NCI-H2227 (cell line): ENCODE measurements around the gene TREH.
A peak's percentile ranks its signal among the peaks of the same experiment; 100 is the strongest.
"Not testable (repeated sequence)": the region's sequence is repeated elsewhere in the genome, so short reads cannot be mapped to it uniquely, and the experiment has no call there.

Experiments
- DNase-seq: peaks from one replicate; lab custom pipeline; 2025; ENCODE audit not compliant: unreplicated experiment; lab: John Stamatoyannopoulos, UW

The TREH gene, protein sequence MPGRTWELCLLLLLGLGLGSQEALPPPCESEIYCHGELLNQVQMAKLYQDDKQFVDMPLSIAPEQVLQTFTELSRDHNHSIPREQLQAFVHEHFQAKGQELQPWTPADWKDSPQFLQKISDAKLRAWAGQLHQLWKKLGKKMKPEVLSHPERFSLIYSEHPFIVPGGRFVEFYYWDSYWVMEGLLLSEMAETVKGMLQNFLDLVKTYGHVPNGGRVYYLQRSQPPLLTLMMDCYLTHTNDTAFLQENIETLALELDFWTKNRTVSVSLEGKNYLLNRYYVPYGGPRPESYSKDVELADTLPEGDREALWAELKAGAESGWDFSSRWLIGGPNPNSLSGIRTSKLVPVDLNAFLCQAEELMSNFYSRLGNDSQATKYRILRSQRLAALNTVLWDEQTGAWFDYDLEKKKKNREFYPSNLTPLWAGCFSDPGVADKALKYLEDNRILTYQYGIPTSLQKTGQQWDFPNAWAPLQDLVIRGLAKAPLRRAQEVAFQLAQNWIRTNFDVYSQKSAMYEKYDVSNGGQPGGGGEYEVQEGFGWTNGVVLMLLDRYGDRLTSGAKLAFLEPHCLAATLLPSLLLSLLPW

DNA sequence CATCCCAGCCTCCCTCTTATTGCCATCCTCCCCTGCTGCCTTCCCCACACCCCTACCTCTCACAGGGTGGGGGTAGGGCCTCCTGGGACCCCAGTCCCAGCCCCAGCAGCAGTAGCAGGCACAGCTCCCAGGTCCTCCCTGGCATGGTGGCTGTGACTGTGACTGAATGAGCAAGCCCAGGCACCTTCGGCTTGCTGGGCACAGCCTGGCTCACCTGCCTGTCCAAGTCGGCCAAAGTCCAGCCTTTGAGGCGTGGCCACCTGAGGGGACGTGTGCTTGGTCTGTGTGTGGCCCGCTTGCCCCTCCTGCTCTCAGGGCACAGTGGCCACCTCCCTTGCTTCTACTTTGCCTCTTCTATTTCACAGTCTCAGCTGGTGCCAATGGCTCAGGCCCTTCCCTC, at the start of gene TREH:
TSS of gene TREH (minus strand) at position 168 of the 400 bp plus-strand sequence. CDS start at position 145, 23 bp downstream.
- no peak for DNase-seq

DNA sequence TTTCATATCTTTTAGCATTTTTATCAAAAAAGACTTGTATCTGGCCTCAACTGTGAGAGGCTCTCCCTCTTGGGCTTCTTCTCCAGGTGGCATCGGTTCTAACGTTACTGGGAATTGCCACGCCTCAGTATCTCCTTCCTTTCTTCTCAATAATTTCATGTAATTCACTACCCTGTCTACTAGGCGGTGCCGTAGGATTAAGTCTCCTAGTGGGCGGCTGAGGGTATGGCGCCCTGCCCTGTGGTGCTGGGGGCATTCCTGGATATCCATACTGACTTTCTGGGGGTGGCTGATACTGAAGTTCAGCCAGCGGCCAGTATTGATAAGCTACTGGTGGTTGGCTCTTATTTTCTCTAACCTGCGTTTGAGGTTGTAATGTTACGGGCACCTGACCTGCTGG, 48.7 kb upstream of the TREH start:
- DNase-seq = not testable (repeated sequence)

DNA sequence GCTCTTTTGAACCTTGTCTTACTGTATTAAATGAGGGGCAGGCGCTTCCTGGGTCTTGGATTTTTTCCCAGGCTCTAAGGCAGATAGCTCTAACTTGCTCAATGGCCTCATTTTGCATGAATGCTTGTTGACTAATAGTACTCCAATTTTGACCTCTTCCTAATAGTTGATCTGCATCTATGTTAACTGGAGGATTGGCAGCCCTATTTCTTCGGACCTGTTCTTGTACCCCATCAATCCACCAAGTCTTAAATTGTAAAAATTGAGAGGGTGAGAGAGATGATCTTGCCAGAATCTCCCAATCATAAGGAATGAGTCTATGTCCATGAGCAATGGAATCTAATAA, 48.2 kb upstream of the TREH start:
- DNase-seq = not testable (repeated sequence)

DNA sequence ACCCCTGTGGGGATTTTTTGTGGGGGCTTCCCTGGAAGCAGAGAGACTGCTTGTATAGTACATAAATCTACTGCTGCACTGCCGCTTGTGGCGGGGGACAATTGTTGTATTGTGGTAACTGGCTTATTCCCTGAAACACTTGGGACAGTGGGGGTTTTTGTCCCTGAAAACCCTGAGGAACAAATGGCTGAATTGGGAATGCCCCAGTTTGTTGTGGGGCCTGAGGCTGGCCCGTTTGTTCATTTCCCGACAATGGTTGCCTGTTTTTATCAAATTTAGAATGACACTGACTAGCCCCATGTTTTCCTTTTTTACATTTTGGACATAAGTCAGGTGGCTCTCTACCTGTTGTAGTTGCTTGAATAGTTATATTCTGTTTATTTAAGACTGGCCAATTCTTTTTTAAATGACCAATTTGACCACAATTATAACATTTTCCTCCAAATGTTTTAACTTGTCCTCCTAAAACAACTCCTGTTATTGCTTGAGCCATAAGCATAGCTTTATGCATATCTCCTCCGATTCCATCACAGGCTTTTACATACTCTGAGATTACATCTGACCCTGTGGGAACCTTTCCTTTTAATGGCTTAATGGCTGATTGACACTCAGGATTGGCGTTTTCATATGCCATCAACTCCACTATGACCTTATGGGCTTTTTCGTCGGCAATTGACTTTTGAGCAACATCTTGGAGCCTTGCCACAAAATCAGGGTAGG, 47.7 kb upstream of the TREH start:
- DNase-seq = not testable (repeated sequence)

DNA sequence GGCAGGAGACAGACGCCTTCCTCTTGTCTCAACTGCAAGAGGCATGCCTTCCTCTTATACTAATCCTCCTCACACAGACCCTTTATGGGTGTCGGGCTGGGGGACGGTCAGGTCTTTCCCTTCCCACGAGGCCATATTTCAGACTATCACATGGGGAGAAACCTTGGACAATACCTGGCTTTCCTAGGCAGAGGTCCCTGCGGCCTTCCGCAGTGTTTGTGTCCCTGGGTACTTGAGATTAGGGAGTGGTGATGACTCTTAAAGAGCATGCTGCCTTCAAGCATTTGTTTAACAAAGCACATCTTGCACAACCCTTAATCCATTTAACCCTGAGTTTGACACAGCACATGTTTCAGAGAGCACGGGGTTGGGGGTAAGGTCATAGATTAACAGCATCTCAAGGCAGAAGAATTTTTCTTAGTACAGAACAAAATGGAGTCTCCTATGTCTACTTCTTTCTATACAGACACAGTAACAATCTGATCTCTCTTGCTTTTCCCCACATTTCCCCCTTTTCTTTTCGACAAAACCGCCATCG, 42.1 kb upstream of the TREH start:
- DNase-seq = not testable (repeated sequence)

DNA sequence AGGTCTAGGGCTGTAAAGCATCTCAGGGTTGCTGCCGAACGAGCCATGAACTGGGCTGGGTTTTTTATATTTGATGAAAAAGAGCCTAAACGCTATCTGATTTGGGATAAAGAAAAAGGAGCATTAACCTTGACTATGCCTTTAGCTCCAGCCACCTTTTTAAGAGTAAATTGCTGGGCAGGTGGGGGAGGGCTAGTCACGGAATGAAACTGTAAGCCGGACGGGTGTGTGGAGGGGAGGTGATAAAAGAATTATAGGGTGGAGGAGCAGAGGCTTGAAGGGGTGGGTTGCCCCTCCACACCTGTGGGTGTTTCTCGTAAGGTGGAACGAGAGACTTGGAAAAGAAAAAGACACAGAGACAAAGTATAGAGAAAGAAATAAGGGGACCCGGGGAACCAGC, 41.3 kb upstream of the TREH start:
- DNase-seq = not testable (repeated sequence)

DNA sequence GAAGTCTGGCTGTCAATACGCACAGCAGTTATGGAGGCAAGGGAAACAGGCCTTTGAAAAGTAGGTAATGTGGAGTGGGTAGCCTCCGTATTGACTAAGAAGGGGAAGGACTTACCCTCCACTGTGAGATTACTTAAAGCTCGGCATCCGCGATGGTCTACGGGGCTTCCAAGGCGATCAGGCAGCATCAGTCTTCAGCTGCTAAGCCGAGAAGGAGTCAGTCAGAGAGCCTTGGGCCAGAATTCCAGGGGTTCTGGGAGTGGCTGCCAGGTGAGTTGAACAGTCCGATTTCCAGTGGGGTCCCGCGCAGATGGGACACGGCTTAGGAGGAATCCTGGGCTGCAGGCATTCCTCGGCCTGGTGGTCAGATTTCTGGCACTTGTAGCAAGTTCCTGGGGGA, 40.6 kb upstream of the TREH start:
- DNase-seq = not testable (repeated sequence)

DNA sequence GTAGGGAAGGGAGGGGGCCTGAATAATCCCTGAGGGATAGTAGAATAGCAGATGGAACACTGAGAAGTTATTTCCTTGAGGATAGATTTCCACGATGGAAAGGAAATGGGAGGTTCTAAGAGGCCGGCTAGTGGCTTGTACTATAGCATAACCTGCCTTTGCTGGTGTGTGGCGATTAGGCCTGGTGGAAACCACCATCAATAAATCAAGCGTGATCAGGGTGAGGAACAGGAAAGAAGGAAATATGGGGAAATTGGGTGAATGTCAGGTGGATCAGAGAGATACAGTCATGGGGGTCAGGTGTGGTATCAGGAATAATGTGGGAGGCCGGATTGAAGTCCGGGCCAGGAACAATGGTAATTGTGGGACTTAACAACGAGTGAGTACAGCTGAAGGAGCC, 39.1 kb upstream of the TREH start:
- not testable (repeated sequence) for DNase-seq

DNA sequence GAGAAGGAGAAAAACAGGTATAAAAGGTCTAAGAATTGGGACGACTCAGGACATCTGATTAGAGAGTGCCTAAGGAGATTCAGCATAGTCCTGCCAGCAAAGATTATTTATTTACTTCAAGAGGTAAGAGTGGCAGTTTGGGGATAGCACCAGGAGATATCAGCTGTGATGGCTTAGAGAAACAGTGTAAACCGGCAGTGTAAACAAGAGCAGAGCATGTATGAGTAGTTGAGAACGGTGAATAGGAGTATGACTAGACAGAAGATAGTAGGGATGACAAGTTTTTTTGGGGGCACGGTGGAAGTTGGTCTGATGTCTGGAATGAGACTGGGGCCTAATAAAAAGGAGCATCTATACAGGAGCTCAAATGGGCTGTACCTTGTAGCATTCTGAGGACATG, 38.3 kb upstream of the TREH start:
- not testable (repeated sequence) for DNase-seq

DNA sequence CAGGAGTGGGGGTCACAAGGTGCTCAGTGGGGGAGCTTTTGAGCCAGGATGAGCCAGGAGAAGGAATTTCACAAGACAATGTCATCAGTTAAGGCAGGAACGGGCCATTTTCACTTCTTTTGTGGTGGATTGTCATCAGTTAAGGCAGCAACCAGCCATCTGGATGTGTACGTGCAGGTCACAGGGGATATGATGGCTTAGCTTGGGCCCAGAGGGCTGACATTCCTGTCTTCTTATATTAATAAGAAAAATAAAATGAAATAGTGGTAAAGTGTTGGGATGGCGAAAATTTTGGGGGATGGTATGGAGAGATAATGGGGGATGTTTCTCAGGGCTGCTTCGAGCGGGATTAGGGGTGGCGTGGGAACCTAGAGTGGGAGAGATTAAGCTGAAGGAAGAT, 37.8 kb upstream of the TREH start:
- not testable (repeated sequence) for DNase-seq

DNA sequence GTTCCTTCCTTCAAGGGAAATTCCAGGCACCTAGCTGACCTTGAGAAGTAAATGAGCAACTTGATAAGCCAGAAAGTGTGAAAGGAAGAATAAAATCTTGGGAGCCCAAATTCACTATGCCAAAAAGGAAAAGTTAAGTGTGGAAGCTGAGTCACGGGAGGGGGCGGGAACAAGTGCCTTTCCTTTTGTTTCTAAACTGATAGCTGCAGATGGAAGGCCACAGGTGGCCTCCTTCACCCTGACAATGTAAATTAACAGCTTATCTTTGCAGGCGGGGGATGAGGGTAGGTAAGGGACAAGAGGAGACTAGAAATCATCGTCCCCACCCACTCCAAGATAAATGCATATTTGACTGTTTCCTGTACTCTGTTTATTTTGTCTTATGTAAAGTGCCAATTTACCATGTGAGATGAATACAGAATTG, 36.4 kb upstream of the TREH start:
- DNase-seq = peak; percentile 11

DNA sequence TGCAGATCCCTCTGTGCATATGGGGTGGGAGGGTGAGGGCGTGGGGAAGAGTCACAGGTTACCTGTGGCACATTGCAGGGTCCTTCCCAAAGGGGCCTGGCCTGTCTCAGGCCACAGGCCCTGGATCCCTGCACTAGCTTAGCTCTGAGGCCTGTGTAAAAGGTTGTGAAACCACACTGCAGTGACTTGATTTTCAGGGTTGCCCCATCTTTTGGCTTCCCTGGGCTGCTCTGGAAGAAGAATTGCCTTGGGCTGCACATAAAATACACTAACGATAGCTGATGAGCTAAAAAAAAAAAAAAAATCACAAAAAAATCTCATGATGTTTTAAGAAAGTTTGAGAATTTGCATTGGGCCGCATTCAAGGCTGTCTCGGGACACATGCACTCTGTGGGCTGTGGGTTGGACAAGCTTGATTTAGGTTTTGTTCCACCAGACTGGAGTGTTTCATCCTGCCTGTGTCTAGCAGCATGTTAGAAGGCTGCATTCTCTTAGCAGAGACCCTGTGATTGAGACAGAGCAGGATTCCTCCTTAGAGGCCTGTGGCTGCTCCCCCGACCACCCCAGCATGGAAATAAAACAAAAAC, 35.9 kb upstream of the TREH start:
- DNase-seq = no peak

DNA sequence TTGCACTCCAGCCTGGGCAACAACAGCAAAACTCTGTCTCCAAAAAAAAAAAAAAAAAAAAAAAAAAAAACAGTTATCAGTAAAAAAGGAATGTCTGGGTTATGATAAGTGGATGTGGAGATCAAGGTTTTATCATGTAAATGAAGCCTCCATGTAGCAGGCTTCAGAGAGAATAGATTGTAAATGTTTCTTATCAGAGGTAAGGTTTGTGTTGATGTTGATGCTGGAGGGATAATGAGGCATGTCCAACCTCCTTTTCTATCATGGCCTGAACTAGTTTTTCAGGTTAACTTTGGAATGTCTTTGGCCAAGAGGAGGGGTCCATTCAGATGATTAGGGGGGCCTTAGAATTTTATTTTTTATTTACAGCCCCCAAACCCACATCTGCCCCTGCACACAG, 35.4 kb upstream of the TREH start:
- no peak for DNase-seq

DNA sequence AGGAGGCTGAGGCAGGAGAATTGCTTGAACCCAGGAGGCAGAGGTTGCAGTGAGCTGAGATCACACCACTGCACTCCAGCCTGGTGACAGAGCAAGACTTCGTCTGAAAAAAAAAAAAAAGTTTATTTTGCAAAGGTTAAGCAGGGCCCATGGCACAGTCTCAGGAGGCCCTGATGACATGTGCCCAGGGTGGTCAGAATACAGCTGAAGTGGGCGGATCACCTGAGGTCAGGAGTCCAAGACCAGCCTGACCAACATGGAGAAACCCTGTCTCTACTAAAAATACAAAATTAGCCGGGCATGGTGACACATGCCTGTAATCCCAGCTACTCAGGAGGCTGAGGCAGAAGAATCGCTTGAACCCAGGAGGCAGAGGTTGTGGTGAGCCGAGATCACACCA, 35.0 kb upstream of the TREH start:
- not testable (repeated sequence) for DNase-seq

DNA sequence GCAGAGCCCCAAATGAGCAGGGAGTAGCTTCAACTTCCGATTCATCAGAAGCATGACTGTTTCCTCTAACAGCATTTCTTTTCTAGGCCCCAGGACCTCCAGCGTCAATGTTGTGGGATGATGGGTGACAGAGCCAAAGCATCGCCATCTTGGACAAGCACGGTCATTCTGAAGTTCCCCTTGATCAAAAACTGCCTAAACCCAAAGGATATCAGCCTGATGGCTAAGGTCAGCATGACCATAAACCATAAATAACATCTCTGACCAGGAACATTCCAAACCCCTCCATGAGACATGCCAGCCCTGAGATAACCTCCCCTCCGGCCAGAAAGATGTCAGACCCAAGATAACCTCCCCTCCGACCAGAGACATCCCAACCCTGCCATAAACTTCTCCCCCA, 28.8 kb upstream of the TREH start:
- DNase-seq = no peak

DNA sequence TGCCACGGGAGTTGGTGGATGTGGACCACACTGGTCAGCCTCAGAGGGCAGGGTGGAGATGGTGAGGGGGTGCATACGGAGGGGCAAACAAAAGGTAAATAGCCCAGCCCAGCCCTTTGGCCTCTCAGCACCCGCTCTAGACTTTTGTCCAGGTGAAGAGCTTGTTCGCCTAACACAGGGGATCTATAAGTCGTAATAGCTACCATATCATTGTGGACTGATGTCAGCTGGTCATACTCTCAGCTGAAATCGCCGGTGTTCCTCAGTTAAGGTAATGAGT, 27.0 kb upstream of the TREH start:
- no peak for DNase-seq

DNA sequence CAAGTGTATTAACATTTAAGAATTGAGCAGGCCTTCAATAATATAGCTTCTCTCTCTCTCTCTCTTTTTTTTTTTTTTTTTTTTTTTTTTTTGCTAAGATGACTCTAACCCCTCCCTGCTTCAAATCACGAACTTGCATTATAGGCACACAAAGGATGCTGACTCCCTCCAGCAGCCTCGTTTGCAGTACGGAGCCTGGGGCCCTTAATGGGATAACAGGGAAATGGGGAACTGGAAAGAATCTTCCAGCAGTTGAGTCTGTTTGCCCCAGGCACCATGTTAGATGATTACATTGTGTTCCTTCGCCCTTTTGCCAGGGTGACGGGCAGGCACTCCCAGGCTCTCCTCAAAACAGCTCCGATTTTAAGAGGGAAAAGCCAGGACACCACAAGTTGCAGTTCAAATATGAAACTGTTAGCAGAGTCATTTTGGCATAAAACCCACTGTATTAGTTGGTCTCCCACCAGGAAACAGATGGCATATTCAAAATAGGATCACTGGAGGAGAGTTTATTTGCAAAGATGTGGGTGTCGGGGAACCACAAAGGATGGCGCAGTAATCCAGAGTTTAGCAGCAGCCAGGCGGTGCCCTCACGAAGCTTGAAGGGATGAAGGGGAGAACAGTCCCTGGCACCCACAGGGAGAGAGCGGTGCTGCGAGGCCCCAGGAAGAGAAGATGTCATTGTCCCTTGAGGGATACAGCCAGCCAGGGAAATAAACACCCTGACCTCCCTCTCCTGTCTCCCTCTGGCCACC, 26.5 kb upstream of the TREH start:
- no peak for DNase-seq

DNA sequence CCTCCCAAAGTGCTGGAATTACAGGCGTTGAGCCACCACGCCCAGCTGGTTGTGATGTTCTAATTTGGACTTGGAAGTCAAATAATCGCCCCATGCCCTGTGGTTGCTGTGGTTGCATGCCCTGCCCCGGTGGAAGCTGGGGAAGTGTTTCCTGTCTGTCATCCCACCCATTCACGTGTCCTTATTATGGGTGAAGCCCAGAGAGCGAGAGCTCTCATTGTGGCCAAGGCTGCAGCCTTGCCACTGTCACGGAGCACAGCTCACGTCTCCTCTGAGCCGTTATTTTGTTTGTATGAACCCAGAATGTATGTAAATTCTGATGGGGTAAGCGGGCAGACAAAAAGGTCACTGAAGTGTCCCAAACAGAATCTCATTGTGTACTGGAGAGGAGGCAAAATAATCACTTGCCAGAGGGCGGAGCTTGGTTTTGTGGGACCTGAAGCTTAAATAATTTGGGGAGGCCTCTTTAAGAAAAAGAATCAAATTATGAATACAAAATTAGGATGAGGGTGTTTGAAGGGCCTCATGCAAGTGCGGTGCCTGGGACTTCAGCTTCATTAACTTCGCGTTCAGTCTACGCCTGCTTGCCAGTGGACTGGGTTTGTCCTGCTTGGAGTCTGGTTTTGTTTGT, 25.8 kb upstream of the TREH start:
- no peak for DNase-seq

DNA sequence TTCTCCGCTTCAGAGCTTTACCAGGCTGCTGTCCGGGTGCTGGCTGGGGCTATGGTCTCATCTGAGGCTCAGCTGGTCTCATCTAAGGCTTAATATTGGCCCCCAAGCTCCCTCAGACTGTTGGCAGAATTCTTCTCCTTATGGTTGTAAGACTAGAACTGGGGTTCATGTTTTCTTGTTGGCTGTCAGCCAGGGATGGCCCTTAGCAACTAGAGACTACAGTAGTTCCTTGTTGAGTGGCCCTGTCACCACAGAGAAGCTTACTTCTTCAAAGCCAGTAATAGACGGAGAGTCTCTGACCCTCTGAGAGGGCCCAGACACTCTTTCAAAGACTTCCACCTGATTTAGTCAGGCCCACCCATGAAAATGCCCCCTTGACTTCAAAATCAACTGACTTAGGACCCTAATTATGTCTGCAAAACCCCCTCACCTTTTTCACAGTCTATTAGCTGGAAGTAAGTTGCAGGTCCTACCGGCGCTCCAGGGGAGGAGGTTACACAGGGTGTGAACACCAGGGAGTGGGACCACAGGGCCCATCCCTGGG, 24.2 kb upstream of the TREH start:
- DNase-seq = no peak

DNA sequence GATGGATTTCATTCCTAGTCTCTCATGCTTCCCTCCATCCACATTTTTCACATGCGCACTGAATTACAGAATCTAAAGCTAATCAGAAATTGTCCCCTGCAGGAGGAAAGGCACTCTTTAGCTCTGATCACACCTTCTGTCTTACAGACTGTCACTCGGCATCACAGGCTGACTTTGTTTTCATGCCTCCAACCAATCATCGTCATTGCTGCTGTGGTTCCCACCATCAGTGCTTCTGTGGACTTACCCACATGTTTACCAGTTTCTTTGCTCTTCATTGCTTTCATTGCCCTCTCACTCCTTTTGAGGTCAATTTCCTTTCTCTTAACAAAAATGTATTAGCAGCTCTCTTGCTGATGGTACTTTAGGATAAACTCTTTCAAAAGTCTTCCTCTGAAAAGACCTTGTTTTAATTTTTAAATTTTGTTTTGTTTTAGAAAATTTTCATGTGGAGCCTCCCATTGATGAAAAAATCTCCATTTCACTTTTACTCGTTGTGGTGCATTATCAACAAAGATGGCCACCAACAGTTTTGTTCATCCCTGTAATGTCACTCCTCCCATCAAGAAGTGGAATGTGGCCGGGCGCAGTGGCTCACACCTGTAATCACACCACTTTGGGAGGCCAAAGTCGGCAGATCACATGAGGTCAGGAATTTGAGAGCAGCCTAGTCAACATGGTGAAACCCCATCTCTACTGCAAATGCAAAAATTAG, 20.2 kb upstream of the TREH start:
- no peak for DNase-seq
